Stimulated activated CD8-positive, alpha-beta memory T cell treated with anti-CD3 and anti-CD28 coated beads, Interleukin-2, amount 100 ng/mL, for 1 hour (primary cell): ENCODE data around the gene BSCL2.
"Not testable (repeated sequence)": the region's sequence is repeated elsewhere in the genome, so short reads cannot be mapped to it uniquely, and the experiment has no call there.

Experiments used
- DNase-seq, 2 donors: peaks; one replicate each; pipeline ENCODE4 v3.0.0-alpha.2; 2020; ENCODE audit warnings: low read depth in 2 of 2

BSCL2 gene

DNA sequence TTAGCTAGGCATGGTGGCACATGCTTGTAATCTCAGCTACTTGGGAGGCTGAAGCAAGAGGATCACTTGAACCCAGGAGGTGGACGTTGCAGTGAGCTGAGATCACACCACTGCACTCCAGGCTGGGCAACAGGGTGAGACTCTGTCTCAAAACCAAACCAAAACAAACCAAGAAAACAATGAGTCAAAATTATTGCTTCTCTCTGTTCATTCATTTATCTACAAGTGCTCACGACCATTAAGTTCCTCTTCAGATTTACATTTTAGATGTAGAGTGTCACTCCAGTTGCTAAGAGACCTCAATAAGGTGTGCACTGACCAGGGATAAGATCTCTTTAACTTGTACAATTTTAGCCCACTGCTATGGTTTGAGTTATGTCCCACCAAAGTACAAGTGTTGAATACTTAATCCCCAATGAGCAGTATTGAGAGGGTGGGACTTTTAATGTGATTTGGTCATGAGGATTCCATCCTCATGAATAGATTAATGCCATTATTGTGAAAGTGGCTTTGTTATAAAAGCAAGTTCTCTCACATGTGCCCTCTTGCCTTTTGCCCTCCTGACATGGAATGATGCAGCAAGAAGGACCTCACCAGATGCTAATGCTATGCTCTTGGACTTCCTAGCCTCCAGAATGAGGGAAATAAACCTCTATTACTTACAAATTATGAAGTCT, 12.2 kb upstream of the BSCL2 start:
- DNase-seq, result no peak

DNA sequence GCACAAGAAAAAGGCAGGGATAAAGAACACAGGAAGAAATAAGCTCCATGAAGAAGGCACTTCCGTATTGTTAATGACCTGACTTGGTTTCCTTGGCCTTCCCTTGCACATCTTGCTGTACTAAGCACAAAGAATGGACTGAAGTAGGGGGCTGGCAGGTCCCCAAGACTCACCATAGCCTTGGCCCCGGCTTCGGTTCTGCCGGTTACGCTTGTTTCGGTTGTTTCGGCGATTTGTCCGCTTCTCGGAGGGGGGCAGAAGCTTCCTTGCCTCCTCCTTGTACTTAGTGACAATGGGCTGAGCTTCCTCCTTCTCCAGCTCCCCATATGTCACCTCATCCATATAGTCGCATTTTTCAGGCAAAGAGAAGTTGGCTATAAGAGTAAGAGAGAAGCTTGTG, 9.6 kb upstream of the BSCL2 start:
- DNase-seq, result no peak

DNA sequence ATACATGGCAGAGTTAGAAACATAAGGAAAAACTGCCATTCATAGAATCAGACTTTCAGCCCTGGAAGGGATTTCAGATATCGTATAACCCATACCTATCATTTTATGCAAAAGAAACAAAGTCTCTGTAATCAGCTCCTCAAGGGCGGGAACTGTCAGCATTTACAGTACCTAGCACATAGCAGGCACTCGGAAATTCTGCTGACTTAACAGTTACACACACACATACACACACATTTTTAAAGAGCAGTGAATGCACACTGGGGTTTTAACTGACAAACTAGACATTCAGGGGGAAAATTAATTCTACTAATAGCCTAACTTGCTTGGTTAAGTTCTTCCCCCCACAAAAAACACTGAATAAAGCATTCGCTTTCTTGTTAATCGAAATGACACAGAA, 9.0 kb upstream of the BSCL2 start:
- DNase-seq, result no peak

DNA sequence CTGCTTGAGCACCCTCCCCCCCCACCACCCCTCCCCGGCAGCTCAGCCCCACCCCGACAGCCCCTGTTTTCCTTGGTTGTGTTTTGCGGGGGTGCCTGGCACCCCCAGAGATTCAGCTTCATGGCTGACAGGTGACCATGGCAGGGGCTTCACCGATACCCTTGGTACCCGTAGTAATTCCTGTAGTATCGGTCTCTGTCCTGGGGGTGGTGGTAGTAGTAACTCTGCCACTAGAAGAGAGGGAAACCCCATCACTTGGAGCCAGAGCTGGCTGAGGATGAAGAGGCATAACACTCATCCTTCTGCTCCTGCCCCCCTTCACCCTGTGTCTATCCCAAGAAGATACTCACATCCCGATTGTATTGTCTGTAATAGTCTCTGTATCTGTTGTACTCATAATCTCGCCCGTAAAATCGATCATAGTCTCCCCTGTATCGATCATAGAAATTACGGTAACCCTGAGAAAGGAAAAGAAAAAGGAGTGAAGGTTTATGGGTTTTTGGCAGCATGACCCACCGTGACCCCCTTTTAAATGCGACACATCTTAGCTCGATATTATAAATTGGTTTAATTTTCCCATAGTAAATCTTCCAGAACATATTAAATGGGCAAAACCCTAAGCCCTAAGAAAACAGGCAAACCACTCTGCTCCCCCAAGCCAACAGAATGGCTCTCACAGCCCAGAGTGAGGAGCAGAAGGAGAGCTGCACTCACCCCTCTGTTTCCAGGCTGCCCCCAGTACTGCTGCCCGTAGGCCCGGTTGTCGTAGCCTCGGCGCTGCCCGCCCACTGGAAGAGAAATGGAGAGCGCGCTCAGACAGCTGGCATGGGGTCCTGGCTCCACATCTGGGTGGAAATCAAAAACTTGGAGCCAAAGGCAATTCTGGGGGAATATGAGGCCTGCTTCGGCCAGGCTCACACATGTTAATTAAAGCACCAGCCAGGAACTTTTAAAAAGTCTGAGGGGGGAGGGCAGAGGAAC, 8.2 kb upstream of the BSCL2 start:
- no peak for DNase-seq

DNA sequence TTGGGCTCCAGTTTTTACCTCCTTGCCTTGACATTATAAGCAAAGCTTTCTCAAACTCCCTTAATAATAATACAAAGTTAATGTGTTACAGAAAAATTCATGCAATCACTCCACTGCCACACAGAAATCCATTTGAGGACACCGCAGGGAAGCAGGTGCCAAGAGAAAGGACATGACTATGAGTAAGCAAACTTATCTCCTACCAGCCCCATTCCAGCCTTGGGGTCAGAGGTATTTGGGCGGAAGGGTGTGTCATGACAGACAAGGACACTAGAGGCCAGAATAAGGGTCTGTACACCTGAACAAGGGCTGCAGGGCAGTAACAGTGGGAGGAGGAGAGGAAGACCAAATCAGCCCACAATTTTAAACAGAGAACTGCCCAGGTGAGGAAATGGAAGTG, 6.1 kb upstream of the BSCL2 start:
- no peak for DNase-seq

DNA sequence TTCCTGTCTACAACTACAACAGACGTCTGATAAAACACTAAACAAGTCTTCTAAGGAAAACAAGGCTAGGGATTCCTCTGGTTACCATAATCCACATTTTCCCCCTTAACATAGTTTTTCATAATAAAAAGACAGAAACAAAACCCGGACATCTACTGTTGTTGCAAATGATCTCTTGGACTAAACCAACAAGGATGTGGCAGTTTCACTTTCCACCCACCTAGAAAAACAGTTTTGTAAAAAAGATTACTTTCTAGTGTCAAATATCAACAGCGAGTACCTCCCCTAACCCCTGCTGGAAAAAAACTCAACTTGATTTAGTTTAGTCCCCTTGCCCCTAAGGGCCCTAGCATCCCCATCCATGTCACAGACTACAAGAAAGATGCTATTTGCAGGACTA, 5.6 kb upstream of the BSCL2 start:
- no peak for DNase-seq

DNA sequence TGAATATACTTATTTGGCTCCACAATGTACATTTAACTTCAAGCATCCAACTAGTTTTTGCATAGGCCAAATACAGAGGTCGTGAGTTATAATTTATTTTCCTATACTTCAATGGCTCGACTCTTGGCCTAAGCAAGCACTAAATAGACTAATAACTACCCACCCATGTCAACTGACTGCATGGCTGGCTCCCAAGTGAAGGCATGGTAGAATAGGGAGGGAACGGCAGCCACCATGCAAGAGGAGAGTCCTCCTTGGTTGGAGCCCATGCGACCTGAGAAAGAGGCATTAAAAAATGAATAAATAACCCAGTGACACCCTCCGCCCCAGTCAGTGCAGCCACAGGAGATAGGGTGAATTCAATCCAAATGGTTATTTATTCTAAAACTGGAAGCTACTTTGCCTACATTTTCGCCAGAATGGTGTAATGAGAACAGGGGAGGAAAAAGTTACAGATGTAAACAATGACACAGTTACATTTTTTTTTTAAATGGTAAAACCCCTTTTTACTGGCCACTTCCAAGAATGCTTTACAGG, 5.1 kb upstream of the BSCL2 start:
- DNase-seq, result no peak

DNA sequence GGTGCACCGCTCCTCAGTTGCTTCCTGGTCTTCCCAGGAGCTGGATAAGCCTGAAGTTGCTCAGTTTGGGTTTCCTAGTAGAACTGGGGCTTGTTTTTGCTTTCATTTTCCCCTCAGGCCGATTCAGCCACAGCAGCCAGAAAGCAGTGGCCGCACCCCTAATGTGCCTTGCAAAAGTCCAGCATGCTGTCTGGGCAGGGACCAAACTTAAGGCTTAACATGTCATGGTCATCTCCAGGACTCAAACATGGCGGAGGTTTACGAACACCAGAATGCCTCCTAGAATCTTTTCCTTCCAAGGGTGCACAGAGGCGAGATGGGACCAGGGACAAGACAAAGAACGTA, 2.7 kb upstream of the BSCL2 start:
- no peak for DNase-seq

DNA sequence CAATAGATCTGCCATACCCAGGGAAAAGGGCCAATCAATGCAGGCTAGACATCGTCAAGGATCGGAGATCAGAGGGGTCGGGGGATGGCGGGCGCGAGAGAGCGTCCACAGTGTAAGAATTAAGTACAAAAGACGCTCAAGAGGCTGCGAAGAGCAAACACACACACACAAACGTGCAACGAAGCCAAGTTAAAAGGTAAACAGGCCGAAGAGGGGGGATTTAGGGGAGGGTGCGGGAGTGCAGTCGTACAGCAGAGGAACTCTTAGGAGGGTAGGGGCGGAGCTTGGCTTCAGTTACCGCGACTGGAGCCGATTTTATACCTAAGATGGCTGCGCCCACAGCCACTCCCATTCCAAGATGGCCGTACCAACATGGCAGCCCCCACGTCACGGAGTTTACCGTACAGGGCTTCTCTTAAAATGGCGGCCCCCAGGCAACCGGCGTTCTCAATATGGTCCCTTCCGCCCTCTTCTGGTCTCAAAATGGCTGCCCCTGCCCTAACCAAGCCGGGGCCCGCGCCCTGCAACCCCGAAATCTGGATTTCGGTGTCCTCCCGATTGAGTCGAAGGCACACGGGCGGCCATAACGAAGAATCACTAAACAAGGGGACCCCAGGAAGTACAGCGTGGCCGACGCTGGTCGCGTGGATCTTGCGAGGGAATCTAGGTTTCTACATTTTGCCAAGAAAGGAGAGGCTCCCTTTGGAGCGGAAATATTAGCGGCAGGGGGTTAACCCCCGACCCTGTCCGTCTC, 2.2 kb upstream of the BSCL2 start:
- DNase-seq, result peak; percentile 90 to 93

DNA sequence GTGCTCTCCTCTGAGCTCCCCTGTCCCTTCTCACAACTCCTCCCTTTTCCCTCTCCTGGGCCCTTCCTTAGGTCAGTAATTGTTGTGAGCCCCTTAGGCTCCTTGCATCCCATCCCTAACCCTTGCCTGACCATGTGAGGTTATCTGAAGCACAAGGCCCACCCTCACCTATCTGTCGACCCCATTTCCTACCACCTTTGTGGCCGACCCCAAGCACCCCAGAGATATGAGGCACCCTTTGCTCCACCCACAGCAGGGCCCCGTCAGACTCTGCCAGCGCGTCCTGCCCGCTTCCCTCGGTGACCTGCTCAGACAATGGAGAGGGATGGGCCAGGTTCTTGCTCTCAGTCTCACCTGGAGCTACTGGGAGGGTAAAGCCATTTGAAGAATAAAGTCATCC, 1.6 kb upstream of the BSCL2 start:
- DNase-seq, result no peak

DNA sequence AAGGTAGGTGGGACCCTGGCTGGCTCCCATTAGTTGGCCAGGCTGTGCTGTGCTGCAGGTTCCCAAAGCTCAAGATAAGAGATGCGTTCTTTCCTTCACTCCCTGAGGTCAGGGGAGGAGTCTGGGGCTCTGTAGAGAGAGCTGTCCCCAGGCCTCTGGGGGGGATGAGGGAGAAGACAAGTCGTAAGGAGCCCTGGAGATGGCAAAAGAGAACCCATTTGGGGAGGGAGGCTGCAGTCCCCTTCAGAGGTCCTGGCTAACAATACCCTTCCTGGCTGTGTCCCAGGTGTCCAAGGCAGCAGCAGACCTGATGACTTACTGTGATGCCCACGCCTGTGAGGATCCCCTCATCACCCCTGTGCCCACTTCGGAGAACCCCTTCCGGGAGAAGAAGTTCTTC, 1.2 kb upstream of the BSCL2 start:
- DNase-seq, result no peak

DNA sequence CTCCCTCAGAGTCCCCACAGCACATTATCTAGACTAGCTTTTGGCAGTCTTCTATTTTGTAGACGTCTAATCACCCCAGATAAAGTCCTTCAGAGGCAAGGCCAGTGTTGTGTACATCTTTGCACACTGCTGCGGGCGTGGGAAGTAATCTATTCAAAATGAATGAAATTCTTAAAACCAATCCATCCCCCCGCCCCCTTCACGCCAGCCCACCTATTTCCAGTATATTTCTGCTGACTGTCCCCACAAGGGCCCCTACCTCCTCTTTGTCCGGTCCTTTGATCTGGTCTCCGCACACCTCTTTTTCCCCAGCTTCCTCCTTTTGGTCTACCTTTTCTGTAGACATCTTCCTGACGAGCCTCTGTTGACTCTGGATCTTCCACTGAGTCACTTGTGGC, 375 bp downstream of the BSCL2 start:
- no peak for DNase-seq

DNA sequence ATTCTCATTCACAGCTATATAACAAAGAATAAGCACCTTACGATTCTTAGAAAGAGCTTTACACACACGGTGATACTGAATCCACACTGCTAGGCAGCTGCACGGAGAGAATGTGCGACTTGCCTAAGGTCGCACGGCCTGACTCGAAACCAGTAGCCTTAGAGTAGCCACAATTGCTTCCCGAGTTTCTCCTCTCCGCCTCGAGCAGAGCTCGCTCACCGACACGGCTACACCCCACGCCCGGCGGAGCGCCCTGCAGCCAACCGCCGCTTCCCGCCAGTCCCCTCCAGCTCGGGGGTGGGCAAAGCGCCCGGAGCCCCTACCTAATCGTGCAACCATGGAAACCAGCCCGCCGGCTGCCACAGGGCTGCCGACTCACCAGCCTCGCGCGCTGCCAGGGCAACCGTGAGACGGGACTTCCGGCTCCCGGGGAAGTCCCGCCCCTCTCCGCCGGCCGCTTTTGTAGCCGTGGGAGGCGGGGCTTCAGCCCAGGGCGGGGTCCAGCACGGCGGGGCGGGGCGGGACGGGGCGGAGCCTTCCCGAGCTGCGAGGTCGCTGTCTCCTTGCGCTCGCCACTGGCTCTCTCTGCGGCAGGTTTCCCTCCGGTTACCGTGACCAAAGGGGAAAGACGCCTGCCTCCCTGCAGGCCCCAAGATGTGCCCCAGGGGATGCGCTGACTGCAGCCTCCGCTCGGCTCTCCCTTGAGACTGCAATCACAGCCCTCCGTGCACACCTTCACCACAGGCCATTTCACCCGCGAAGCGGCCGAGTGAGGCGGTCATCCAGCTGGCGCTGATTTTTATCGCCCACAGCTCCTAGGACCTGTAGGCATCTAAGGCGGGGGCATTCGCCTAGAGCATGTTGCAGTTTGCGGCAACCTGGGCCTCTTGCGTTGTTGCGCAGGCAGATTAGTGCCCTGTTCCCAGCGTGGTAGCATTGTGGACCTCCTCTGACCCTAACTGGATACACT, 1.1 kb downstream of the BSCL2 start:
- DNase-seq, result peak; percentile 90 to 92

DNA sequence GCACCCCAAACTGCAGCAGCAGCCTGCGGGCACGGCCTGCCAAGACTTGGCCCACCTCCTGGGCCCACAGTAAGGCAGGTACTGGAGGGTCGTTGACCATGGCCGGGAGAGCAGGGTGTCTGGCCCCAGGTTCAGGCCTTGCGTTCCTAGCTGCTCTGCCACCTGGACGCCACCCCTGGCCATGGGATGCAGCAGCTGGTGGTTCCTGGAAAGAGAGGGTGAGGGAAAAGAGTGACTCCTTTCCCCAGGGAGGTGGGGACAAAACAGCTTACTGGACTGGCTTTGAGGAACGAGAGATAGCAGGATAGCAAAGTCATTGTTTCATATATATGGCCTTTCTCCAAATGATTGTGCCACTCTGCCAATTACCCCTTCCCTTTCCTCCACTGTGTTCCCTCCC, 1.8 kb downstream of the BSCL2 start:
- no peak for DNase-seq

DNA sequence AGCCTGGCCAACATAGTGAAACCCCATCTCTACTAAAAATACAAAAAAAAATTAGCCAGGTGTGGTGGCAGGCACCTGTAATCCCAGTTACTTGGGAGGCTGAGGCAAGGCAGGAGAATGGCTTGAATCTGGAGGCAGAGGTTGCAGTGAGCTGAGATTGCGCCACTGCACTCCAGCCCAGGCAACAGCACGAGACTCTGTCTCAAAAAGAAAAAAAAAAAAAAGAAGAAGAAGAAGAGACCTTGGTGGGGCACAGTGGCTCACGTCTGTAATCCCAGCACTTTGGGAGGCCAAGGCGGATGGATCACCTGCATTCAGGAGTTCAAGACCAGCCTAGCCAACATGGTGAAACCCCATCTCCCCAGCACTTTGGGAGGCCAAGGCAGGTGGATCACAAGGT, 3.3 kb downstream of the BSCL2 start:
- not testable (repeated sequence) for DNase-seq

DNA sequence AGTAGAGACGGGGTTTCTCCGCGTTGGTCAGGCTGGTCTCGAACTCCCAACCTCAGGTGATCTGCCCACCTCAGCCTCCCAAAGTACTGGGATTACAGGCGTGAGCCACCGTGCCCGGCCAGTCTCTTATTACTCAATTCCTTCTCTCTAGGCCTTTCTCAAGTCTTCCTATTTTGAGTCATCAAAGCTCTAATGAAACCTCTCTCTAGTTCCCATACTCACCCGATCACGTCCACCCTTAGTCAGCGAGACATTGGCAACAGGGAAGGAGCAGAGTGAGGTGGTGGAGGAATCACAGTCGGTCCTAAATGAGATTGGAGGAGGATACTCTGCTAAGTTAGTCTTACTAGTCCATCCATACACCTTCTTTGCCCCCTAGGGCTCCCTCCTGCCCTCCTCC, 5.0 kb downstream of the BSCL2 start:
- DNase-seq, result no peak

DNA sequence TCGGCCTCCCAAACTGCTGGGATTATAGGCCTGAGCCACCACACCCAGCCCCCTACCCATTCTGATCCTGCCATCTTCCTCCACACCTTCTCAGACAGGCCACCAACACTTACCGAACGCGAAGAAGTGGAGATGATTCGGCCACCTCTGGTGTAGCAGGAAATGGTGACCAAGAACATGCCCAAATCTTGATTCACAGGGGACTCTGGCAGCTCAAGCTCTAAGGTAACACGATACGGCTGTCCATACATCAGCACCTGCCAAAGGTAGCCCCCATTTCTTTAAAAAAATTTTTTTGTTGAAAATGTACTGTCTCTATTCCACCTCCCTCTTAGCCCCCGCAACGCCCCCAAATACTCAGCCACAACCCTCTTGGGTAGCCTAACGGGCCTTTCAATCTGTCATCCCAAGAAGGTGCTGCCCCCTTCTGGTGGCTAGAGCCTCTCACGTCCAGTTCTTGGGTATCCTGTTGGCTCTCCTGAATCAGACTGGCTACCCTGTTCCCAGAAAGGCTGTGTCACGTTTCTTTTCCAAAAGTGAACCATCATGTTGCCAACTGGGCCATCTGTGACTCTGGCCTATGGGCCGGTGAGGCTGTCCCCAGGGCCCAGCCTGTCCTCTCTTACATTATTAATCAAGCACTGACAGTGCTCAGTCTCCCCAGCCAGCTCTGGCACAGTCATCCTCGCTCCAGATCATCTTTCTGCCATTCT, 12.6 kb downstream of the BSCL2 start:
- peak; percentile 60 to 64 for DNase-seq

DNA sequence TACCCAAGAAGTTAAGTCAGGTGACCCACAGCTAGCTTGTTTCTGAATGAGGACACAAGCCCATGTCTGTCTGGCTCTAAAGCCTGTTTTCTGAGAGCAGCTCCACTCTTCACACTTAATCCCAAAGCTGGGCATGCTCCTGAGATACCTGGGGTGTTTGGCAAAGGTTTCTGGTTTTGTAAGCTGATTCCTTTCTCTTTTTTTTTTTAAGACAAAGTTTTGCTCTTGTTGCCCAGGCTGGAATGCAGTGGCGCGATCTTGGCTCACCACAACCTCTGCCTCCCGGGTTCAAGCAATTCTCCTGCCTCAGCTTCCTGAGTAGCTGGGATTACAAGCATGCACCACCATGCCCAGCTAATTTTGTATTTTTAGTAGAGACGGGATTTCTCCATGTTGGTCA, 13.6 kb downstream of the BSCL2 start:
- not testable (repeated sequence) for DNase-seq

DNA sequence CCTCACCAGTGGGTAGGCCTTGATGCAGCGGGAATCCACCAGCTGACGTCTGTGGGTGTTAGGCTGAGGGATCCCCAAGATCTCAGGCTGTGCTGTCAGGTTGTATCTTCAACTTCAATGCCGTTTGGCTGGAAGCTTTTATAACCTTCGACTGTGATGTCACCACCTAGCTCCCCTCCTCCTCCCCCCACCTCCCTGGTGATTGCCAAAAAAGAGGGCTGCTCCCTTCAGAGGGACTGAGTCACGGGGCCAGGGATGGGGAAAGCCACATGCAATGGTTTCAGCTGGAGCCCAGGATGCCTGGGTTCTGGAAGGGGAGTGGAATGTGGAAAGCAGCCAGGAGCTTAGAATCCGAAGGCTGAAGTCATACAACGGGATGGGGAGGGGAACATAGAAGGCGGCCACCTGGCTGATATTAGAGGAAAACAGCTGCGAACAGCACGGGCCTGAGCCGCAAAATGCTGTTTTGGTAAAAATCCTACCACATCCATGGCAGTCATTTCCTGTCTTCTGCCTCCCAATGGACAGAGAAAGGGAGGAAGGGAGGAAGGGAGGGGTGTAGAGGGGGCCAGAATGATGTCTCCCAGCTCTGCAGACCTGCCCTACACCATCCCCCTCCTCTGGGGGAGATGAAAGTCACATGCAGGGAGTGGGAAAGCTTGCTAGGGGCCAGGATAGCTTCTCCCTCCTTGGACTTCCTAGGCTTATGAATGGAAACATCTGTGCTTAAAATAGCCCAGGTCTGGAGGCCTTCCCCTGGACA, 17.6 kb downstream of the BSCL2 start, which contains the start of gene LRRN4CL:
Gene LRRN4CL (minus strand): TSS at position 110 of the 763 bp plus-strand sequence. CDS start 1,022 bp downstream, outside the sequence.
- DNase-seq, result no peak

DNA sequence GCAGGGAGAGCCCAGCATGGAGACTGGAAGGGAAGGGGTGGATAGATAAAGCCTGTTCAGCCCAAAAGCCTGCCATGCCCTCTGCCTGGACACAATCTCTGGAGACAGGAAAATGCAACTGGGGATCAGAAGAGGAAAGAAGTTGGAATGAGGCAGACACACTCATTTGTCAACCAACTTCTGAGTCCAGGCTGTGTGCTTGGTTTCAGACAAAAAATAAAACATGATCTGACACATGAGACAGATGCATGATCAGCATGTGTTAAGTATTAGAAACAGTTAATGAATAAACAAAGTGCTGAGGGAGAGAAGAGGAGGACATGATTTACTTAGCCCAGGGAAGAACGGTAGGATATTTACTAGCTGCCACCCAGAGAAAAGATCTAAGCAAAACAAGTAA, 18.7 kb downstream of the BSCL2 start:
- no peak for DNase-seq
